Loucy (cell line): Measurements from ENCODE around the gene SLC26A3.

Source experiments
- H2AFZ ChIP-seq: fragments of 200-600 bp; sonication (generic); 2 replicates; pipeline ENCODE4 v1.6.0; 2016; ENCODE audit warnings: antibody characterized with exemption, mild to moderate bottlenecking, low read length, moderate library complexity
- H3F3A ChIP-seq: fragments of 200-600 bp; 2 replicates; pipeline ENCODE4 v1.6.0; 2016; ENCODE audit warnings: antibody characterized with exemption, low read depth, mild to moderate bottlenecking
- H3K27me3 ChIP-seq: fragments of 200-600 bp; sonication (generic); 2 replicates; pipeline ENCODE4 v1.6.1; 2014; ENCODE audit warnings: low read length, mild to moderate bottlenecking; ENCODE audit not compliant: insufficient read depth, poor library complexity, severe bottlenecking
- H3K36me3 ChIP-seq: fragments of 200-600 bp; sonication (generic); 2 replicates; pipeline ENCODE4 v1.6.1; 2016; ENCODE audit warnings: low read length; ENCODE audit not compliant: insufficient read depth
- H3K4me1 ChIP-seq: fragments of 200-600 bp; sonication (generic); 2 replicates; pipeline ENCODE4 v1.5.1; 2014; ENCODE audit warnings: low read length, mild to moderate bottlenecking; ENCODE audit not compliant: insufficient read depth, poor library complexity, severe bottlenecking
- H3K4me2 ChIP-seq: fragments of 200-600 bp; sonication (generic); 2 replicates; pipeline ENCODE4 v1.6.0; 2014; ENCODE audit warnings: antibody characterized with exemption, low read length, low read depth, mild to moderate bottlenecking; ENCODE audit not compliant: poor library complexity, severe bottlenecking
- H3K4me3 ChIP-seq: fragments of 200-600 bp; sonication (generic); 2 replicates; pipeline ENCODE4 v1.5.1; 2014; ENCODE audit warnings: low read length, mild to moderate bottlenecking, mixed read lengths; ENCODE audit not compliant: poor library complexity, severe bottlenecking
- H3K79me2 ChIP-seq: fragments of 200-600 bp; sonication (generic); 2 replicates; pipeline ENCODE4 v1.6.1; 2014; ENCODE audit warnings: low read length; ENCODE audit not compliant: insufficient read depth
- H3K9ac ChIP-seq: fragments of 200-600 bp; sonication (generic); 2 replicates; pipeline ENCODE4 v1.6.0; 2014; ENCODE audit warnings: mild to moderate bottlenecking, low read depth, low read length, moderate library complexity; ENCODE audit not compliant: poor library complexity, severe bottlenecking
- H3K9me2 ChIP-seq: fragments of 200-600 bp; sonication (generic); replicated peaks from 2 replicates; pipeline ENCODE4 v1.6.1; 2016; ENCODE audit warnings: low read depth, low read length, mixed read lengths
- H3K9me3 ChIP-seq: fragments of 200-600 bp; sonication (generic); 2 replicates; pipeline ENCODE4 v1.6.1; 2014; ENCODE audit warnings: mild to moderate bottlenecking, antibody characterized with exemption, low read length, low read depth; ENCODE audit not compliant: insufficient read depth
- H4K20me1 ChIP-seq: fragments of 200-600 bp; sonication (generic); 2 replicates; pipeline ENCODE4 v1.6.0; 2014; ENCODE audit warnings: antibody characterized with exemption, low read length, mild to moderate bottlenecking; ENCODE audit not compliant: insufficient read depth, poor library complexity, severe bottlenecking
- EZH2phosphoT487 ChIP-seq: fragments of 200-600 bp; IDR thresholded peaks from 2 replicates; pipeline ENCODE4 v1.6.1; 2018; ENCODE audit warnings: antibody characterized with exemption, mild to moderate bottlenecking, moderate library complexity, borderline replicate concordance
- TF ChIP-seq, protein P1 (sequence below): fragments of 200-600 bp; sonication (generic); conservative IDR thresholded peaks from 2 replicates; pipeline ENCODE4 v1.5.1; 2014; ENCODE audit warnings: mild to moderate bottlenecking, antibody characterized with exemption, low read length

Gene SLC26A3

DNA sequence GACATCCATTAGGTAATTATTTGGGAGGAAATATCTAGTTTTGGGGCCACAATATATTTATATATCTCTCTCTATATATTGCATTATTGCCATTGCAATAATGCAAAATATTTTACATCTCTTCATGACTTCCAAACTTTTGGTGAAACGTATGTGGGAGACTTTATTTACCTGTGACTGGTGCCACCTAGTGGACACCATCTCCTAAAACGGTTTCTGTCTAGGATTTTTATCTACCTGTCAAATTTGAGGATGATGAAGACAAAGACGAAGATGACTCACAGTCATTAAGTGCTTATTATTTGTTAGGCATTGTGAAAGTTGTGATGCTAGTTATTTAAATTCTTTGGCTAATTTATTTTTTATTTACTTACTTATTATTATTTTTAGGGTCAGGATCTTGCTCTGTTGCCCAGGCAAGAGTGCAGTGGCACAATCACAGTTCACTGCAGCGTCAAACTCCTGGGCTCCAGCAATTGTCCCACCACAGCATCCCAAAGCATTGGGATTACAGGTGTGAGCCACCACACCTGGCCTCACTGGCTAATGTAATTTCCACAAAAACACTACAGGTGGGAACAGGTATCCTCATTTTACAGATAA is 77.8 kb downstream of the SLC26A3 start:
- no peaks in the 10 kb centered on the region for H3K79me2 ChIP-seq
- no peaks in the 10 kb centered on the region for H3K36me3 ChIP-seq
- no peaks in the 10 kb centered on the region for H4K20me1 ChIP-seq
- H3K9me3 ChIP-seq = no peaks in the 10 kb centered on the region
- H2AFZ ChIP-seq = no peak overlapping the region
- no peak overlapping the region for H3K9ac ChIP-seq
- H3K27me3 ChIP-seq = no peaks in the 10 kb centered on the region
- no peaks in the 10 kb centered on the region for H3K4me1 ChIP-seq
- no peaks in the 10 kb centered on the region for H3F3A ChIP-seq
- H3K9me2 ChIP-seq = no peaks in the 10 kb centered on the region
- H3K4me3 ChIP-seq = no peak overlapping the region
- TF ChIP-seq, protein P1, sequence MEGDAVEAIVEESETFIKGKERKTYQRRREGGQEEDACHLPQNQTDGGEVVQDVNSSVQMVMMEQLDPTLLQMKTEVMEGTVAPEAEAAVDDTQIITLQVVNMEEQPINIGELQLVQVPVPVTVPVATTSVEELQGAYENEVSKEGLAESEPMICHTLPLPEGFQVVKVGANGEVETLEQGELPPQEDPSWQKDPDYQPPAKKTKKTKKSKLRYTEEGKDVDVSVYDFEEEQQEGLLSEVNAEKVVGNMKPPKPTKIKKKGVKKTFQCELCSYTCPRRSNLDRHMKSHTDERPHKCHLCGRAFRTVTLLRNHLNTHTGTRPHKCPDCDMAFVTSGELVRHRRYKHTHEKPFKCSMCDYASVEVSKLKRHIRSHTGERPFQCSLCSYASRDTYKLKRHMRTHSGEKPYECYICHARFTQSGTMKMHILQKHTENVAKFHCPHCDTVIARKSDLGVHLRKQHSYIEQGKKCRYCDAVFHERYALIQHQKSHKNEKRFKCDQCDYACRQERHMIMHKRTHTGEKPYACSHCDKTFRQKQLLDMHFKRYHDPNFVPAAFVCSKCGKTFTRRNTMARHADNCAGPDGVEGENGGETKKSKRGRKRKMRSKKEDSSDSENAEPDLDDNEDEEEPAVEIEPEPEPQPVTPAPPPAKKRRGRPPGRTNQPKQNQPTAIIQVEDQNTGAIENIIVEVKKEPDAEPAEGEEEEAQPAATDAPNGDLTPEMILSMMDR = peak; percentile 81
- TF ChIP-seq EZH2phosphoT487 = no peak
- no peak overlapping the region for H3K4me2 ChIP-seq

DNA sequence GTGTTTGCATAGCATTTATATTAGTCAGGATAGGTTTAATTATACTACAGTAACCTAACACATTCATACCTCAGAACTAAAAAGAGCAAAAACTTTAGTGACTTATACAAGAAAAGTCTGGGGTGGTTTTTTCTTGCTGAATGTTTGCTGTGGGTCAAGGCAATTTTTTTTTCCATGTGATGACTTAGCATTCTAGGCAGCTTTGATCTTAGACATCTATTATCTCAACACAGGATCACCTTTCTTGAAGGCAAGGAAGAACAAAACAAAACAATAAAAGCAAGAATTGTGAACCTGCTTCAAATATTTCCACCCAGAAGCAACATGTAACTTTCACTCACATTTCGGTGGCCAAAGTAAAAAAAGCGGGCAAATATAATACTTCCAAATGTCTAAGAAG is 79.8 kb downstream of the SLC26A3 start:
- Histone ChIP-seq H3K4me3 (no peak overlapping the region), H3K4me1 (no peaks in the 10 kb centered on the region), H3F3A (no peaks in the 10 kb centered on the region), H3K9me2 (no peaks in the 10 kb centered on the region), H3K4me2 (no peak overlapping the region), H3K36me3 (no peaks in the 10 kb centered on the region), H3K27me3 (no peaks in the 10 kb centered on the region), H4K20me1 (no peaks in the 10 kb centered on the region), H3K9ac (no peak overlapping the region), H2AFZ (no peak overlapping the region), H3K79me2 (no peaks in the 10 kb centered on the region), H3K9me3 (no peaks in the 10 kb centered on the region)
- TF ChIP-seq, protein P1 = no peak
- TF ChIP-seq EZH2phosphoT487 = no peak

DNA sequence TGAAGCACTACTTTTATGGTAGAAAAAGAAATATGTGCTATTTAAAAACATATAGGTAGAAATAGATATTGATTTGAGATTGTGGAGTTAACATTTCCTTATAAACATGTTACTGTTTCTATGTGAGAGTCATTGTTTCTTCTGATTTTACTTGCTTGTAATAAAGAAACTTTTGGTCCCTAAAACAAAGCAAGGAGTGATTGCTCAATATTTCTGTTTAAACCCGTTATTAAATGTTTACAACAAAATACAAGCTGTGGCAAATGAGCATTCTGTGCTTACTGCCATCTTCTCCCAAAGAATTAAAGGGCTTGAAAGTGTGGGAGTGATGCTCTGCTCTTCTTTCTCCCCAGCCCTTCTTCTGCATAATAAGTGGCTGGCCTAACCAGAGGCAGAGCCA is 81.7 kb downstream of the SLC26A3 start:
- Histone ChIP-seq H4K20me1 (no peaks in the 10 kb centered on the region), H3F3A (no peaks in the 10 kb centered on the region), H3K9me3 (no peaks in the 10 kb centered on the region), H3K36me3 (no peaks in the 10 kb centered on the region), H3K9me2 (no peaks in the 10 kb centered on the region), H3K4me3 (no peak overlapping the region), H3K4me1 (no peaks in the 10 kb centered on the region), H3K9ac (no peak overlapping the region), H3K79me2 (no peaks in the 10 kb centered on the region), H2AFZ (no peak overlapping the region), H3K27me3 (no peaks in the 10 kb centered on the region), H3K4me2 (no peak overlapping the region)
- no peak for TF ChIP-seq EZH2phosphoT487
- TF ChIP-seq, protein P1 = no peak
